Measurements from ENCODE around the gene MOK.

- TF ChIP-seq CTCF (IDR thresholded peaks at IDR 0.05 in 4 of 5, conservative IDR thresholded peaks at IDR 0.05 in 1 of 5) (no peak), POLR2A (IDR thresholded peaks at IDR 0.05) (no peak)
Observed at GRCh38 chr14:102213984-102214658, 90.8 kb downstream of the MOK start.
